Astrocyte (in vitro differentiated cells and primary cell): ENCODE data around the gene PIK3C3. TPM values are rescaled to one million over a fixed set of nuclear protein-coding genes. Genes with fewer than 3 reads are reported as not detected.

ENCODE experiments used
- DNase-seq: peaks from one replicate; pipeline ENCODE4 v3.0.0-alpha.2; 2010; ENCODE audit warnings: low read depth
- FAIRE-seq: peaks from 2 replicates; lab custom pipeline; 2011; peaks lifted over from hg19 to GRCh38; lab: Jason Lieb, UNC
- H2AFZ ChIP-seq: 2 replicates; pipeline ENCODE4 v1.6.0; 2012; ENCODE audit warnings: low read depth, low read length, inconsistent platforms
- H3K27ac ChIP-seq: 2 replicates; pipeline ENCODE4 v1.5.1; 2011; ENCODE audit warnings: low read depth, low read length, inconsistent platforms
- H3K27me3 ChIP-seq: 2 replicates; pipeline ENCODE4 v1.6.0; 2011; ENCODE audit warnings: low read length, inconsistent platforms; ENCODE audit not compliant: insufficient read depth
- H3K36me3 ChIP-seq: 2 replicates; pipeline ENCODE4 v1.5.1; 2011; ENCODE audit warnings: low read length, inconsistent platforms; ENCODE audit not compliant: insufficient read depth
- H3K4me1 ChIP-seq: 2 replicates; pipeline ENCODE4 v1.5.1; 2011; ENCODE audit warnings: low read length, inconsistent platforms; ENCODE audit not compliant: insufficient read depth
- H3K4me2 ChIP-seq: 2 replicates; pipeline ENCODE4 v1.6.0; 2012; ENCODE audit warnings: low read length, inconsistent platforms
- H3K4me3 ChIP-seq: 2 replicates; pipeline ENCODE4 v1.5.1; 2011; ENCODE audit warnings: low read depth, mild to moderate bottlenecking, low read length, inconsistent platforms; ENCODE audit not compliant: insufficient read depth
- H3K79me2 ChIP-seq: 2 replicates; pipeline ENCODE4 v1.6.0; 2012; ENCODE audit warnings: mild to moderate bottlenecking, low read length, inconsistent platforms; ENCODE audit not compliant: insufficient read depth
- H3K9ac ChIP-seq: 2 replicates; pipeline ENCODE4 v1.6.0; 2012; ENCODE audit warnings: mild to moderate bottlenecking, low read length, inconsistent platforms
- H3K9me3 ChIP-seq: 2 replicates; pipeline ENCODE4 v1.5.1; 2012; ENCODE audit warnings: low read depth, mild to moderate bottlenecking, low read length, inconsistent platforms; ENCODE audit not compliant: insufficient read depth
- H4K20me1 ChIP-seq: 2 replicates; pipeline ENCODE4 v1.6.0; 2012; ENCODE audit warnings: low read length, inconsistent platforms; ENCODE audit not compliant: insufficient read depth
- H3K27ac Mint-ChIP-seq: one replicate; pipeline ENCODE4 v1.8.0; 2021; ENCODE audit warnings: mild to moderate bottlenecking, mixed read lengths; ENCODE audit not compliant: unreplicated experiment
- H3K27me3 Mint-ChIP-seq: one replicate; pipeline ENCODE4 v1.8.0; 2021; ENCODE audit warnings: low read depth, mixed read lengths; ENCODE audit not compliant: unreplicated experiment
- H3K36me3 Mint-ChIP-seq: one replicate; pipeline ENCODE4 v1.8.0; 2021; ENCODE audit warnings: low read depth, mixed read lengths; ENCODE audit not compliant: unreplicated experiment
- H3K4me1 Mint-ChIP-seq: one replicate; pipeline ENCODE4 v1.8.0; 2021; ENCODE audit warnings: low read depth, mixed read lengths; ENCODE audit not compliant: unreplicated experiment
- H3K4me3 Mint-ChIP-seq: one replicate; pipeline ENCODE4 v1.8.0; 2021; ENCODE audit warnings: mild to moderate bottlenecking, moderate library complexity, mixed read lengths; ENCODE audit not compliant: unreplicated experiment
- H3K9me3 Mint-ChIP-seq: one replicate; pipeline ENCODE4 v1.8.0; 2021; ENCODE audit warnings: mild to moderate bottlenecking, mixed read lengths; ENCODE audit not compliant: unreplicated experiment
- CTCF ChIP-seq: IDR thresholded peaks from 2 replicates; pipeline ENCODE4 v1.5.1; 2011; ENCODE audit warnings: low read depth, mild to moderate bottlenecking, inconsistent platforms, low read length, moderate library complexity; ENCODE audit not compliant: insufficient read depth
- EZH2 ChIP-seq: IDR thresholded peaks from 2 replicates; pipeline ENCODE4 v1.6.1; 2012; ENCODE audit warnings: mild to moderate bottlenecking, low read length, inconsistent platforms; ENCODE audit not compliant: insufficient read depth
- total RNA-seq: library from RNA; stranded (reverse); gene quantifications from 2 replicates; pipeline ENCODE4 v1.2.1, GENCODE V29; 2021

PIK3C3 gene
- total RNA-seq, 1 donor from 2014 or later = 106 TPM

- FAIRE-seq = peak; percentile 78
- Mint-ChIP-seq H3K4me1 (peaks cover 15% of the 10 kb centered on the region), H3K27me3 (no peaks in the 10 kb centered on the region), H3K36me3 (no peaks in the 10 kb centered on the region), H3K9me3 (peaks cover 1% of the 10 kb centered on the region), H3K4me3 (no peak overlapping the region), H3K27ac (peak overlapping the region; percentile 96)
- TF ChIP-seq CTCF (peak; percentile 91), EZH2 (no peak)
- no peaks in the 10 kb centered on the region for H3K79me2 ChIP-seq
- peak overlapping the region; percentile 38 for H3K4me2 ChIP-seq
- H3K27me3 ChIP-seq = no peaks in the 10 kb centered on the region
- no peaks in the 10 kb centered on the region for H3K9me3 ChIP-seq
- H4K20me1 ChIP-seq = no peaks in the 10 kb centered on the region
- H3K9ac ChIP-seq = peak overlapping the region; percentile 15
- H3K4me1 ChIP-seq = peaks cover 7% of the 10 kb centered on the region
- no peak overlapping the region for H3K4me3 ChIP-seq
- no peak overlapping the region for H3K27ac ChIP-seq
- peak; percentile 52 for DNase-seq
- no peaks in the 10 kb centered on the region for H3K36me3 ChIP-seq
- H2AFZ ChIP-seq = peak overlapping the region; percentile 58
Measured at GRCh38 chr18:42114310-42114943, 159.4 kb downstream of the PIK3C3 start.

- no peaks in the 10 kb centered on the region for H3K4me1 Mint-ChIP-seq
- H3K36me3 ChIP-seq = no peaks in the 10 kb centered on the region
- FAIRE-seq (no peak), DNase-seq (no peak)
- no peaks in the 10 kb centered on the region for H3K9me3 ChIP-seq
- H3K9ac ChIP-seq = no peak overlapping the region
- H3K79me2 ChIP-seq = no peaks in the 10 kb centered on the region
- no peaks in the 10 kb centered on the region for H3K36me3 Mint-ChIP-seq
- no peaks in the 10 kb centered on the region for H4K20me1 ChIP-seq
- H3K27me3 Mint-ChIP-seq = no peaks in the 10 kb centered on the region
- H3K27me3 ChIP-seq = no peaks in the 10 kb centered on the region
- H3K27ac ChIP-seq = no peak overlapping the region
- no peak overlapping the region for H3K4me3 ChIP-seq
- no peak overlapping the region for H3K4me3 Mint-ChIP-seq
- TF ChIP-seq EZH2 = no peak
- TF ChIP-seq CTCF = no peak
- no peaks in the 10 kb centered on the region for H3K4me1 ChIP-seq
- no peak overlapping the region for H3K27ac Mint-ChIP-seq
- H2AFZ ChIP-seq = no peak overlapping the region
- peaks cover 5% of the 10 kb centered on the region for H3K9me3 Mint-ChIP-seq
- no peak overlapping the region for H3K4me2 ChIP-seq
Measured at GRCh38 chr18:42126586-42126985, 171.6 kb downstream of the PIK3C3 start.
